ENCODE measurements around the gene GCH1.

The GCH1 gene

DNA sequence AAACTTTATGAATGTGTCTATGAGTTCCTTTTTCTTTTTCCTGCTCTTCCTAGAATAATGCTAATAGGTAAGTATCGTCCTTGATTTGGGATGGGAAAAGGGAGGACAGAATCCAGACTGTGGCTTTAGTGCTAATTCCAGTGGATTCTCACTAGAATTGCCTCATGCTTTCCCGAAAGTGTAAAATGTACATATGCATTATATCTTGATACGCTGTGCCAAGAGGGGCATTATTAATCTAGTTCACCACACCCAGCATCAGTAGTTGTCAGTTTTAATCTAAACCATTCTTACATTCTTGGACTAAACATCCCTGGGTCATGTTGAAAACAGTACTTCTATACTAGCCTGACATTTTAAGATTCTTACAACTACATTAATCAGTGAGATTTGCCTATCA is 49.3 kb downstream of the GCH1 start:
- no peaks in the 10 kb centered on the region for H3K79me2 ChIP-seq (ENCODE audit: low read length)
- H3K4me1 ChIP-seq (ENCODE audit: low read length): 0 out of 2 replicates have a peak, but pooled peaks cover 4% of the 10 kb centered on the region
- no peaks in the 10 kb centered on the region for H4K20me1 ChIP-seq (ENCODE audit: insufficient read depth, low read length)
- H3K27me3 ChIP-seq (replicated peaks; ENCODE audit: insufficient read depth, low read length): no peaks in the 10 kb centered on the region
- no peak overlapping the region for H3K27ac ChIP-seq (ENCODE audit: low read length)
- H3K9me3 ChIP-seq (replicated peaks; ENCODE audit: insufficient read depth, low read length): no peaks in the 10 kb centered on the region
- H3F3A ChIP-seq (ENCODE audit: insufficient read depth, low read length): no peaks in the 10 kb centered on the region
- no peak for DNase-seq
- no peak overlapping the region for H3K9ac ChIP-seq (ENCODE audit: low read length)
- no peak overlapping the region for H2AFZ ChIP-seq (ENCODE audit: low read length)
- no peak overlapping the region for H3K4me2 ChIP-seq (ENCODE audit: low read depth, low read length)
- H3K36me3 ChIP-seq (replicated peaks; ENCODE audit: insufficient read depth, low read length): no peaks in the 10 kb centered on the region
- no peaks in the 10 kb centered on the region for H3K9me2 ChIP-seq (replicated peaks; ENCODE audit: insufficient read depth, low read length)
- TF ChIP-seq, protein P1, sequence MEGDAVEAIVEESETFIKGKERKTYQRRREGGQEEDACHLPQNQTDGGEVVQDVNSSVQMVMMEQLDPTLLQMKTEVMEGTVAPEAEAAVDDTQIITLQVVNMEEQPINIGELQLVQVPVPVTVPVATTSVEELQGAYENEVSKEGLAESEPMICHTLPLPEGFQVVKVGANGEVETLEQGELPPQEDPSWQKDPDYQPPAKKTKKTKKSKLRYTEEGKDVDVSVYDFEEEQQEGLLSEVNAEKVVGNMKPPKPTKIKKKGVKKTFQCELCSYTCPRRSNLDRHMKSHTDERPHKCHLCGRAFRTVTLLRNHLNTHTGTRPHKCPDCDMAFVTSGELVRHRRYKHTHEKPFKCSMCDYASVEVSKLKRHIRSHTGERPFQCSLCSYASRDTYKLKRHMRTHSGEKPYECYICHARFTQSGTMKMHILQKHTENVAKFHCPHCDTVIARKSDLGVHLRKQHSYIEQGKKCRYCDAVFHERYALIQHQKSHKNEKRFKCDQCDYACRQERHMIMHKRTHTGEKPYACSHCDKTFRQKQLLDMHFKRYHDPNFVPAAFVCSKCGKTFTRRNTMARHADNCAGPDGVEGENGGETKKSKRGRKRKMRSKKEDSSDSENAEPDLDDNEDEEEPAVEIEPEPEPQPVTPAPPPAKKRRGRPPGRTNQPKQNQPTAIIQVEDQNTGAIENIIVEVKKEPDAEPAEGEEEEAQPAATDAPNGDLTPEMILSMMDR (IDR thresholded peaks at IDR 0.05; ENCODE audit: low read length): no peak
- no peak for TF ChIP-seq EZH2phosphoT487 (IDR thresholded peaks at IDR 0.05; ENCODE audit: low read length)
- no peak for TF ChIP-seq EZH2 (optimal IDR thresholded peaks at IDR 0.05; ENCODE audit: low read depth, low read length)
- H3K4me3 ChIP-seq (ENCODE audit: low read length): no peak overlapping the region

DNA sequence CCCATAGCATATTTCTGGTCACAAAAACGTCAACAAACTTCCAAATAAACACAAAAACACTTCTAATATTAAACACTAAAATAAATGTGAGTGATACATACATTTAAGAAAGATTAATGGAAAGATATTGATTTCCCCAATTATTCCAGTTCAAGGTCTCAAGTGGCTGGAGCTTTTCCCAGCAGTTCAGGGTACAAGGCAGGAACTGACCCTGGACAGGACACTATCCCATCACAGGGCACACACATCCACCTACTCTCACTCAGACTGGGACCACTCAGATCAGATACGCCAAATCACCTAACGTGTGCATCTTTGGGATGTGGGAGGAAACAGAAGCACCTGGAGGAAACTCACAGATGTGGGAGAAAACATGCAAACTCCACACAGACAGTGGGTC is 50.4 kb downstream of the GCH1 start:
- Histone ChIP-seq H4K20me1 (ENCODE audit: insufficient read depth, low read length) (no peaks in the 10 kb centered on the region), H3K4me1 (ENCODE audit: low read length) (no peaks in the 10 kb centered on the region), H3K9ac (ENCODE audit: low read length) (no peak overlapping the region), H3K9me3 (replicated peaks; ENCODE audit: insufficient read depth, low read length) (no peaks in the 10 kb centered on the region), H3K36me3 (replicated peaks; ENCODE audit: insufficient read depth, low read length) (no peaks in the 10 kb centered on the region), H3K9me2 (replicated peaks; ENCODE audit: insufficient read depth, low read length) (no peaks in the 10 kb centered on the region), H3K4me2 (ENCODE audit: low read depth, low read length) (no peak overlapping the region), H3K27ac (ENCODE audit: low read length) (no peak overlapping the region), H3K4me3 (ENCODE audit: low read length) (no peak overlapping the region), H3K27me3 (replicated peaks; ENCODE audit: insufficient read depth, low read length) (no peaks in the 10 kb centered on the region), H2AFZ (ENCODE audit: low read length) (no peak overlapping the region), H3F3A (ENCODE audit: insufficient read depth, low read length) (no peaks in the 10 kb centered on the region), H3K79me2 (ENCODE audit: low read length) (no peaks in the 10 kb centered on the region)
- no peak for TF ChIP-seq EZH2phosphoT487 (IDR thresholded peaks at IDR 0.05; ENCODE audit: low read length)
- TF ChIP-seq, protein P1 (IDR thresholded peaks at IDR 0.05; ENCODE audit: low read length): no peak
- TF ChIP-seq EZH2 (optimal IDR thresholded peaks at IDR 0.05; ENCODE audit: low read depth, low read length): no peak
- no peak for DNase-seq

DNA sequence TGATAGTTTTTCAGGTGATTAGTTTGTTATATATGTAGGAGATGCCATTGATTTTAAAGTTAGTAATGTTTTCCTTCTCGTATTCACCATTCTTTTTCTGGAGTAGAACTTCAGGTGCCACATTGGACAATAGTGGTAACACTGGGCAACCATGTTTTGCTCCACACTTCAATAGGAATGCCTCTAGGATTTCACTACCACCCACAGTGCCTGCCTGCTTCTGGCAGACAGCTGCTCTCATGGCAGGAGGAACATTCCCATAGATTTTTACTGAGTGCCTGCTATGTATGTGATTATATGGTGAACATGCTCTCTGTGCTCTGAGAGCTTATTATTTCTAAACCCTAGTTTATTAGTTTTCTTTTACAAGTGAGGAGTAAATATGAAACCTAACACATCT is 53.7 kb downstream of the GCH1 start:
- no peak overlapping the region for H3K27ac ChIP-seq (ENCODE audit: low read length)

More for the DNA sequence above, 53.7 kb downstream of the GCH1 start:
- Histone ChIP-seq H3K9me3 (replicated peaks; ENCODE audit: insufficient read depth, low read length) (no peaks in the 10 kb centered on the region), H3F3A (ENCODE audit: insufficient read depth, low read length) (no peaks in the 10 kb centered on the region), H2AFZ (ENCODE audit: low read length) (no peak overlapping the region), H3K4me1 (ENCODE audit: low read length) (no peaks in the 10 kb centered on the region), H3K79me2 (ENCODE audit: low read length) (no peaks in the 10 kb centered on the region), H3K27me3 (replicated peaks; ENCODE audit: insufficient read depth, low read length) (no peaks in the 10 kb centered on the region), H4K20me1 (ENCODE audit: insufficient read depth, low read length) (no peaks in the 10 kb centered on the region), H3K9ac (ENCODE audit: low read length) (no peak overlapping the region), H3K9me2 (replicated peaks; ENCODE audit: insufficient read depth, low read length) (no peaks in the 10 kb centered on the region), H3K4me2 (ENCODE audit: low read depth, low read length) (no peak overlapping the region), H3K4me3 (ENCODE audit: low read length) (no peak overlapping the region), H3K36me3 (replicated peaks; ENCODE audit: insufficient read depth, low read length) (no peaks in the 10 kb centered on the region)
- DNase-seq: no peak
- TF ChIP-seq EZH2 (optimal IDR thresholded peaks at IDR 0.05; ENCODE audit: low read depth, low read length): no peak
- TF ChIP-seq, protein P1 (IDR thresholded peaks at IDR 0.05; ENCODE audit: low read length): no peak
- TF ChIP-seq EZH2phosphoT487 (IDR thresholded peaks at IDR 0.05; ENCODE audit: low read length): no peak

All from MM.1S (cell line).